ENCODE results near the gene IGF2BP2.
"Not testable (repeated sequence)": the region's sequence is repeated elsewhere in the genome, so short reads cannot be mapped to it uniquely, and the experiment has no call there.

Gene IGF2BP2

GRCh38 chr3:185663929-185664328 is 160.9 kb downstream of the IGF2BP2 start:
- DNase-seq (ENCODE audit: low read depth): no peak
- no peak overlapping the region for H3K4me3 ChIP-seq (ENCODE audit: low read depth, low read length)
- no peak for TF ChIP-seq CTCF (IDR thresholded peaks at IDR 0.05; ENCODE audit: low read depth, low read length, missing control alignments)

- no peak overlapping the region for H3K4me3 ChIP-seq (ENCODE audit: low read depth, low read length)
- no peak for DNase-seq (ENCODE audit: low read depth)
- TF ChIP-seq CTCF (IDR thresholded peaks at IDR 0.05; ENCODE audit: low read depth, low read length, missing control alignments): no peak
Observed at GRCh38 chr3:185661772-185662171, 163.1 kb downstream of the IGF2BP2 start.

- not testable (repeated sequence) for H3K4me3 ChIP-seq (ENCODE audit: low read depth, low read length); DNase-seq (ENCODE audit: low read depth)
Observed at GRCh38 chr3:185661296-185661695, 163.5 kb downstream of the IGF2BP2 start.

GRCh38 chr3:185659942-185660921 is 164.6 kb downstream of the IGF2BP2 start:
- no peak overlapping the region for H3K4me3 ChIP-seq (ENCODE audit: low read depth, low read length)
- DNase-seq (ENCODE audit: low read depth): peak; percentile 33
- peak; percentile 100 for TF ChIP-seq CTCF (IDR thresholded peaks at IDR 0.05; ENCODE audit: low read depth, low read length, missing control alignments)

GRCh38 chr3:185658943-185659342 is 165.9 kb downstream of the IGF2BP2 start:
- TF ChIP-seq CTCF (IDR thresholded peaks at IDR 0.05; ENCODE audit: low read depth, low read length, missing control alignments): no peak
- H3K4me3 ChIP-seq (ENCODE audit: low read depth, low read length): no peak overlapping the region
- no peak for DNase-seq (ENCODE audit: low read depth)

- H3K4me3 ChIP-seq (ENCODE audit: low read depth, low read length): no peak overlapping the region
- DNase-seq (ENCODE audit: low read depth): no peak
- TF ChIP-seq CTCF (IDR thresholded peaks at IDR 0.05; ENCODE audit: low read depth, low read length, missing control alignments): no peak
Observed at GRCh38 chr3:185658504-185658912, 166.3 kb downstream of the IGF2BP2 start.

GRCh38 chr3:185657691-185658503 is 166.9 kb downstream of the IGF2BP2 start:
- TF ChIP-seq CTCF (IDR thresholded peaks at IDR 0.05; ENCODE audit: low read depth, low read length, missing control alignments): no peak
- H3K4me3 ChIP-seq (ENCODE audit: low read depth, low read length): no peak overlapping the region
- no peak for DNase-seq (ENCODE audit: low read depth)
